Activated naive CD4-positive, alpha-beta T cell treated with anti-CD3 and anti-CD28 coated beads, Interleukin-2, amount 10 ng/mL, durations not matched to agents 7 days and 5 days (primary cell): Measurements from ENCODE around the gene TAS1R1.
A peak's percentile ranks its signal among the peaks of the same experiment; 100 is the strongest.

Experiments
- CTCF ChIA-PET: fragments of 350-600 bp; sonication (Branson Sonifier 250); formaldehyde crosslinking; loops from one replicate; lab custom pipeline; 2021; ENCODE audit warnings: antibody characterized with exemption; lab: Charles Lee
- DNase-seq: peaks from one replicate; pipeline ENCODE4 v3.0.0-alpha.2; 2020
- H3K27ac Mint-ChIP-seq: one replicate; pipeline ENCODE4 v1.8.0; 2021; ENCODE audit warnings: mild to moderate bottlenecking, moderate library complexity, mixed read lengths
- H3K27me3 Mint-ChIP-seq: one replicate; pipeline ENCODE4 v1.8.0; 2021; ENCODE audit warnings: mild to moderate bottlenecking, mixed read lengths
- H3K36me3 Mint-ChIP-seq: one replicate; pipeline ENCODE4 v1.8.0; 2021; ENCODE audit warnings: mixed read lengths
- H3K4me1 Mint-ChIP-seq: one replicate; pipeline ENCODE4 v1.8.0; 2021; ENCODE audit warnings: mixed read lengths
- H3K4me3 Mint-ChIP-seq: one replicate; pipeline ENCODE4 v1.8.0; 2021; ENCODE audit warnings: mild to moderate bottlenecking, moderate library complexity, mixed read lengths
- H3K9me3 Mint-ChIP-seq: one replicate; pipeline ENCODE4 v1.8.0; 2021; ENCODE audit warnings: mixed read lengths

TAS1R1 gene

GRCh38 chr1:6570987-6571386, 15.9 kb downstream of the TAS1R1 start:
- DNase-seq = no peak
- Mint-ChIP-seq H3K4me3 (no peak overlapping the region), H3K27ac (no peak overlapping the region), H3K36me3 (no peaks in the 10 kb centered on the region), H3K27me3 (peaks cover 57% of the 10 kb centered on the region), H3K4me1 (peaks cover 12% of the 10 kb centered on the region), H3K9me3 (no peaks in the 10 kb centered on the region)
- CTCF ChIA-PET = interaction anchor here (0.5 to 1.9 kb wide), 3 partner anchors 17 to 32 kb away, joined by 3 to 8 read pairs (median 4); partner anchors contain the start of genes NOL9 and TAS1R1

GRCh38 chr1:6572653-6573383, 17.7 kb downstream of the TAS1R1 start:
- Mint-ChIP-seq H3K4me1 (peaks cover 12% of the 10 kb centered on the region), H3K9me3 (no peaks in the 10 kb centered on the region), H3K36me3 (no peaks in the 10 kb centered on the region), H3K4me3 (no peak overlapping the region), H3K27me3 (peaks cover 61% of the 10 kb centered on the region), H3K27ac (no peak overlapping the region)
- CTCF ChIA-PET = no interaction called here
- DNase-seq = no peak

GRCh38 chr1:6574025-6574620, 19.0 kb downstream of the TAS1R1 start:
- no peak overlapping the region for H3K4me3 Mint-ChIP-seq
- H3K27ac Mint-ChIP-seq = no peak overlapping the region
- no peaks in the 10 kb centered on the region for H3K9me3 Mint-ChIP-seq
- H3K27me3 Mint-ChIP-seq = peaks cover 54% of the 10 kb centered on the region
- no peak for DNase-seq
- H3K36me3 Mint-ChIP-seq = no peaks in the 10 kb centered on the region
- peaks cover 13% of the 10 kb centered on the region for H3K4me1 Mint-ChIP-seq
- CTCF ChIA-PET = no interaction called here

- peaks cover 17% of the 10 kb centered on the region for H3K4me1 Mint-ChIP-seq
- peaks cover under 1% of the 10 kb centered on the region for H3K36me3 Mint-ChIP-seq
- H3K27me3 Mint-ChIP-seq = peaks cover 47% of the 10 kb centered on the region
- no peak for DNase-seq
- CTCF ChIA-PET = no interaction called here
- no peak overlapping the region for H3K27ac Mint-ChIP-seq
- H3K9me3 Mint-ChIP-seq = no peaks in the 10 kb centered on the region
- H3K4me3 Mint-ChIP-seq = no peak overlapping the region
These were observed 19.7 kb downstream of the TAS1R1 start for GRCh38 chr1:6574818-6575217.

- Mint-ChIP-seq H3K4me1 (peaks cover 34% of the 10 kb centered on the region), H3K9me3 (no peaks in the 10 kb centered on the region), H3K4me3 (no peak overlapping the region), H3K27me3 (peaks cover 15% of the 10 kb centered on the region), H3K27ac (no peak overlapping the region), H3K36me3 (peaks cover 11% of the 10 kb centered on the region)
- CTCF ChIA-PET = interaction anchor here (0.6 to 1.4 kb wide), 2 partner anchors 21 to 338 kb away, joined by 3 to 4 read pairs; no protein-coding TSS in a partner anchor
- no peak for DNase-seq
These were observed 22.9 kb downstream of the TAS1R1 start for GRCh38 chr1:6577831-6578525.

GRCh38 chr1:6578624-6579373, 23.7 kb downstream of the TAS1R1 start:
- CTCF ChIA-PET = interaction anchor here (1.4 kb wide), 1 partner anchor 22 kb away, joined by 4 read pairs; no protein-coding TSS in a partner anchor
- Mint-ChIP-seq H3K4me3 (peak overlapping the region; percentile 98), H3K36me3 (peaks cover 11% of the 10 kb centered on the region), H3K27me3 (peaks cover 10% of the 10 kb centered on the region), H3K4me1 (peaks cover 34% of the 10 kb centered on the region), H3K9me3 (no peaks in the 10 kb centered on the region), H3K27ac (no peak overlapping the region)
- no peak for DNase-seq

GRCh38 chr1:6579374-6580118, 24.4 kb downstream of the TAS1R1 start, which contains the start of gene ZBTB48:
Gene ZBTB48, plus strand, starts transcription at chr1:6579994. Its CDS starts 616 bp downstream, at chr1:6580610.
- peak within 1 kb of the TSS; percentile 98 for H3K27ac Mint-ChIP-seq
- no peaks in the 10 kb centered on the region for H3K9me3 Mint-ChIP-seq
- H3K4me1 Mint-ChIP-seq = peaks cover 36% of the 10 kb centered on the region
- H3K36me3 Mint-ChIP-seq = peaks cover 14% of the 10 kb centered on the region
- H3K27me3 Mint-ChIP-seq = peaks cover 4% of the 10 kb centered on the region
- H3K4me3 Mint-ChIP-seq = peak within 1 kb of the TSS; percentile 98
- DNase-seq = peak; percentile 98
- CTCF ChIA-PET = interaction anchor here (2.1 kb wide), 1 partner anchor 67 kb away, joined by 6 read pairs; no protein-coding TSS in a partner anchor

GRCh38 chr1:6580119-6580592, 25.0 kb downstream of the TAS1R1 start:
- Mint-ChIP-seq H3K27ac (peak overlapping the region; percentile 98), H3K4me1 (peaks cover 40% of the 10 kb centered on the region), H3K36me3 (peaks cover 15% of the 10 kb centered on the region), H3K4me3 (peak overlapping the region; percentile 98), H3K9me3 (no peaks in the 10 kb centered on the region), H3K27me3 (peaks cover 4% of the 10 kb centered on the region)
- CTCF ChIA-PET = interaction anchor here (0.6 to 2.1 kb wide), 2 partner anchors 66 to 334 kb away, joined by 3 to 6 read pairs; no protein-coding TSS in a partner anchor
- no peak for DNase-seq

GRCh38 chr1:6580593-6581409, 25.7 kb downstream of the TAS1R1 start:
- peaks cover 40% of the 10 kb centered on the region for H3K4me1 Mint-ChIP-seq
- DNase-seq = no peak
- H3K36me3 Mint-ChIP-seq = peaks cover 15% of the 10 kb centered on the region
- H3K27ac Mint-ChIP-seq = peak overlapping the region; percentile 93
- no peaks in the 10 kb centered on the region for H3K9me3 Mint-ChIP-seq
- H3K4me3 Mint-ChIP-seq = peak overlapping the region; percentile 98
- peaks cover 4% of the 10 kb centered on the region for H3K27me3 Mint-ChIP-seq
- CTCF ChIA-PET = interaction anchor here (0.6 to 2.1 kb wide), 4 partner anchors 21 to 334 kb away, joined by 3 to 6 read pairs (median 4); partner anchors contain the start of gene KLHL21

- no peak for DNase-seq
- no peaks in the 10 kb centered on the region for H3K9me3 Mint-ChIP-seq
- H3K36me3 Mint-ChIP-seq = peaks cover 15% of the 10 kb centered on the region
- H3K4me3 Mint-ChIP-seq = peak overlapping the region; percentile 46
- peaks cover 40% of the 10 kb centered on the region for H3K4me1 Mint-ChIP-seq
- peak overlapping the region; percentile 67 for H3K27ac Mint-ChIP-seq
- H3K27me3 Mint-ChIP-seq = peaks cover 3% of the 10 kb centered on the region
- CTCF ChIA-PET = interaction anchor here (0.6 to 2.1 kb wide), 3 partner anchors 20 to 178 kb away, joined by 3 to 6 read pairs (median 5); partner anchors contain the start of gene KLHL21
These were observed 26.6 kb downstream of the TAS1R1 start for GRCh38 chr1:6581561-6582305.

- peaks cover 40% of the 10 kb centered on the region for H3K4me1 Mint-ChIP-seq
- H3K27me3 Mint-ChIP-seq = no peaks in the 10 kb centered on the region
- no peaks in the 10 kb centered on the region for H3K9me3 Mint-ChIP-seq
- DNase-seq = no peak
- no peak overlapping the region for H3K4me3 Mint-ChIP-seq
- H3K36me3 Mint-ChIP-seq = peaks cover 16% of the 10 kb centered on the region
- CTCF ChIA-PET = interaction anchor here (1.8 kb wide), 1 partner anchor 20 kb away, joined by 5 read pairs; the partner anchor contains the start of gene KLHL21
- peak overlapping the region; percentile 43 for H3K27ac Mint-ChIP-seq
These were observed 27.3 kb downstream of the TAS1R1 start for GRCh38 chr1:6582370-6582769.
